IMR-90 (cell line): ENCODE measurements around the gene KLK12. TPM values are rescaled to one million over a fixed set of nuclear protein-coding genes. Genes with fewer than 3 reads are reported as not detected.

Experiments used
- polyA plus RNA-seq, 3 experiments: library from polyadenylated mRNA; depleted of rRNA; stranded (reverse); fragments of >200 nt; gene quantifications; 2 replicates each; pipeline ENCODE4 v1.2.3, GENCODE V29; 2012; ENCODE audit warnings: low replicate concordance in 1 of 3
- total RNA-seq: library from RNA; depleted of rRNA; stranded (reverse); fragments of >200 nt; gene quantifications from 2 replicates; pipeline ENCODE4 v1.2.3, GENCODE V29; 2012; rRNA removed

The KLK12 gene
- total and polyA plus RNA-seq, 2 of the 4 experiments (the other 2 are of a cell fraction), result not detected

Other genes with a start within 250 kb of the KLK12 start
- gene ACP4, start 244.6 kb downstream of the KLK12 start, total RNA-seq, result not detected in 2 replicates
- gene ACP4, start 244.6 kb downstream of the KLK12 start, polyA plus RNA-seq (2012; rRNA removed), result not detected in 2 replicates
- not detected in 2 replicates for gene KLK1, start 211.2 kb downstream of the KLK12 start, total RNA-seq
- not detected in 2 replicates for gene KLK1, start 211.2 kb downstream of the KLK12 start, polyA plus RNA-seq (2012; rRNA removed)
- not detected in 2 replicates for gene KLK15, start 201.4 kb downstream of the KLK12 start, total RNA-seq
- gene KLK15, start 201.4 kb downstream of the KLK12 start, polyA plus RNA-seq (2012; rRNA removed), result not detected in 2 replicates
- not detected in 2 replicates for gene KLK3, start 180.1 kb downstream of the KLK12 start, total RNA-seq
- not detected in 2 replicates for gene KLK3, start 180.1 kb downstream of the KLK12 start, polyA plus RNA-seq (2012; rRNA removed)
- gene KLK2, start 161.6 kb downstream of the KLK12 start, total RNA-seq, result not detected in 2 replicates
- not detected in 2 replicates for gene KLK2, start 161.6 kb downstream of the KLK12 start, polyA plus RNA-seq (2012; rRNA removed)
- gene KLK4, start 123.6 kb downstream of the KLK12 start, total RNA-seq, result not detected in 2 replicates
- gene KLK4, start 123.6 kb downstream of the KLK12 start, polyA plus RNA-seq (2012; rRNA removed), result not detected in 2 replicates
- gene KLK5, start 82.0 kb downstream of the KLK12 start, total RNA-seq, result not detected in 2 replicates
- not detected in 2 replicates for gene KLK5, start 82.0 kb downstream of the KLK12 start, polyA plus RNA-seq (2012; rRNA removed)
- gene KLK6, start 65.4 kb downstream of the KLK12 start, total RNA-seq, result not detected in 2 replicates
- gene KLK6, start 65.4 kb downstream of the KLK12 start, polyA plus RNA-seq (2012; rRNA removed), result not detected in 2 replicates
- not detected in 2 replicates for gene KLK7, start 51.1 kb downstream of the KLK12 start, total RNA-seq
- not detected in 2 replicates for gene KLK7, start 51.1 kb downstream of the KLK12 start, polyA plus RNA-seq (2012; rRNA removed)
- gene KLK8, start 33.4 kb downstream of the KLK12 start, total RNA-seq, result not detected in 2 replicates
- gene KLK8, start 33.4 kb downstream of the KLK12 start, polyA plus RNA-seq (2012; rRNA removed), result not detected in 2 replicates
- not detected in 2 replicates for gene KLK10, start 15.3 kb downstream of the KLK12 start, total RNA-seq
- not detected in 2 replicates for gene KLK10, start 15.3 kb downstream of the KLK12 start, polyA plus RNA-seq (2012; rRNA removed)
- gene KLK11, start 8.4 kb downstream of the KLK12 start, total RNA-seq, result not detected in 2 replicates
- gene KLK11, start 8.4 kb downstream of the KLK12 start, polyA plus RNA-seq (2012; rRNA removed), result not detected in 2 replicates
- not detected in 2 replicates for gene KLK13, start 30.1 kb upstream of the KLK12 start, total RNA-seq
- 0.16 TPM in 1 of 2 replicates, not detected in the other for gene KLK13, start 30.1 kb upstream of the KLK12 start, polyA plus RNA-seq (2012; rRNA removed)
- not detected in 2 replicates for gene KLK14, start 47.9 kb upstream of the KLK12 start, total RNA-seq
- not detected in 2 replicates for gene KLK14, start 47.9 kb upstream of the KLK12 start, polyA plus RNA-seq (2012; rRNA removed)
- 2.0 and 2.2 TPM in 2 replicates for gene CTU1, start 73.4 kb upstream of the KLK12 start, total RNA-seq
- gene CTU1, start 73.4 kb upstream of the KLK12 start, polyA plus RNA-seq (2012; rRNA removed), result 3.3 and 6.4 TPM in 2 replicates
- not detected in 2 replicates for gene SIGLEC9, start 89.9 kb upstream of the KLK12 start, total RNA-seq
- gene SIGLEC9, start 89.9 kb upstream of the KLK12 start, polyA plus RNA-seq (2012; rRNA removed), result 0.03 TPM in 1 of 2 replicates, not detected in the other
- gene SIGLEC7, start 107.3 kb upstream of the KLK12 start, total RNA-seq, result not detected in 2 replicates
- not detected in 2 replicates for gene SIGLEC7, start 107.3 kb upstream of the KLK12 start, polyA plus RNA-seq (2012; rRNA removed)
- gene CD33, start 190.1 kb upstream of the KLK12 start, total RNA-seq, result not detected in 2 replicates
- not detected in 2 replicates for gene CD33, start 190.1 kb upstream of the KLK12 start, polyA plus RNA-seq (2012; rRNA removed)
- not detected in 2 replicates for gene SIGLECL1, start 216.1 kb upstream of the KLK12 start, total RNA-seq
- not detected in 2 replicates for gene SIGLECL1, start 216.1 kb upstream of the KLK12 start, polyA plus RNA-seq (2012; rRNA removed)